Measurements from ENCODE around the gene SLC4A1AP. TPM values are rescaled to one million over a fixed set of nuclear protein-coding genes. Genes with fewer than 3 reads are reported as not detected.

The SLC4A1AP gene
- total and polyA plus RNA-seq, 2 of the 13 experiments (the other 11 are each of a cell fraction or from before 2014, with no cell fraction given): 15.3 to 44.6 TPM

GRCh38 chr2:27724905-27725701 is 61.4 kb downstream of the SLC4A1AP start (continued):
- TF ChIP-seq SETDB1 (CRISPR knock-in tag; IDR thresholded peaks at IDR 0.05; ENCODE audit: borderline replicate concordance): no peak
- TF ChIP-seq IRX3 (CRISPR knock-in tag; IDR thresholded peaks at IDR 0.05; ENCODE audit: borderline replicate concordance, low read depth): no peak
- TF ChIP-seq, protein P1, sequence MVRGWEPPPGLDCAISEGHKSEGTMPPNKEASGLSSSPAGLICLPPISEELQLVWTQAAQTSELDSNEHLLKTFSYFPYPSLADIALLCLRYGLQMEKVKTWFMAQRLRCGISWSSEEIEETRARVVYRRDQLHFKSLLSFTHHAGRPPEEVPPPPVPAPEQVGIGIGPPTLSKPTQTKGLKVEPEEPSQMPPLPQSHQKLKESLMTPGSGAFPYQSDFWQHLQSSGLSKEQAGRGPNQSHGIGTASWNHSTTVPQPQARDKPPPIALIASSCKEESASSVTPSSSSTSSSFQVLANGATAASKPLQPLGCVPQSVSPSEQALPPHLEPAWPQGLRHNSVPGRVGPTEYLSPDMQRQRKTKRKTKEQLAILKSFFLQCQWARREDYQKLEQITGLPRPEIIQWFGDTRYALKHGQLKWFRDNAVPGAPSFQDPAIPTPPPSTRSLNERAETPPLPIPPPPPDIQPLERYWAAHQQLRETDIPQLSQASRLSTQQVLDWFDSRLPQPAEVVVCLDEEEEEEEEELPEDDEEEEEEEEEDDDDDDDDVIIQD (CRISPR knock-in tag; IDR thresholded peaks at IDR 0.05; ENCODE audit: low read depth): peak; percentile 63; the same call in 1 of the 2 replicates
- peak; percentile 58; the same call in 1 of the 2 replicates for TF ChIP-seq MEF2D (CRISPR knock-in tag; IDR thresholded peaks at IDR 0.05)
- TF ChIP-seq SMARCC2 (IDR thresholded peaks at IDR 0.05): no peak
- TF ChIP-seq ZNF121 (CRISPR knock-in tag; IDR thresholded peaks at IDR 0.05): no peak
- TF ChIP-seq ZFP1 (CRISPR knock-in tag; IDR thresholded peaks at IDR 0.05): 0 out of 2 replicates have a peak, but pooled peaks have one; percentile 34
- TF ChIP-seq CCDC6 (CRISPR knock-in tag; IDR thresholded peaks at IDR 0.05): no peak
- TF ChIP-seq GATA4 (IDR thresholded peaks at IDR 0.05; ENCODE audit: borderline replicate concordance, low read depth): no peak
- TF ChIP-seq HMG20A (CRISPR knock-in tag; IDR thresholded peaks at IDR 0.05; ENCODE audit: borderline replicate concordance): peak; percentile 79; the same call in 1 of the 2 replicates
- TF ChIP-seq POLR2A (IDR thresholded peaks at IDR 0.05; ENCODE audit: insufficient read depth in 1 of 2, low read depth in 2 of 2, low read length in 2 of 2): peak in 1 of 2 experiments; percentile 42; a peak in 1 of 4 replicates
- TF ChIP-seq PPARG (CRISPR knock-in tag; conservative IDR thresholded peaks at IDR 0.05): peak; percentile 67; the same call in 1 of the 2 replicates
- TF ChIP-seq DR1 (CRISPR knock-in tag; IDR thresholded peaks at IDR 0.05): no peak
- peak; percentile 16; the same call in 1 of the 2 replicates for TF ChIP-seq ZMYM4 (CRISPR knock-in tag; IDR thresholded peaks at IDR 0.05)
- 0 out of 2 replicates have a peak, but pooled peaks have one; percentile 26 for TF ChIP-seq ETV6 (CRISPR knock-in tag; conservative IDR thresholded peaks at IDR 0.05)
- TF ChIP-seq, protein P2, sequence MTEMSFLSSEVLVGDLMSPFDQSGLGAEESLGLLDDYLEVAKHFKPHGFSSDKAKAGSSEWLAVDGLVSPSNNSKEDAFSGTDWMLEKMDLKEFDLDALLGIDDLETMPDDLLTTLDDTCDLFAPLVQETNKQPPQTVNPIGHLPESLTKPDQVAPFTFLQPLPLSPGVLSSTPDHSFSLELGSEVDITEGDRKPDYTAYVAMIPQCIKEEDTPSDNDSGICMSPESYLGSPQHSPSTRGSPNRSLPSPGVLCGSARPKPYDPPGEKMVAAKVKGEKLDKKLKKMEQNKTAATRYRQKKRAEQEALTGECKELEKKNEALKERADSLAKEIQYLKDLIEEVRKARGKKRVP (CRISPR knock-in tag; IDR thresholded peaks at IDR 0.05): peak in 1 of 2 experiments; percentile 55; a peak in 1 of 4 replicates
- TF ChIP-seq CEBPG (CRISPR knock-in tag; IDR thresholded peaks at IDR 0.05): peak; percentile 55
- peak; percentile 63; the same call in 1 of the 2 replicates for TF ChIP-seq ZNF317 (CRISPR knock-in tag; IDR thresholded peaks at IDR 0.05)
- TF ChIP-seq DPF2 (CRISPR knock-in tag; IDR thresholded peaks at IDR 0.05; ENCODE audit: borderline replicate concordance, low read depth): peak; percentile 83
- no peak; the same call in 1 of the 2 replicates for TF ChIP-seq NFIC (IDR thresholded peaks at IDR 0.05; ENCODE audit: low read length)
- TF ChIP-seq RELA (CRISPR knock-in tag; IDR thresholded peaks at IDR 0.05): peak; percentile 30; the same call in 1 of the 2 replicates
- no peak for TF ChIP-seq SALL2 (CRISPR knock-in tag; IDR thresholded peaks at IDR 0.05)
- TF ChIP-seq PAXIP1 (CRISPR knock-in tag; conservative IDR thresholded peaks at IDR 0.05): peak; percentile 87
- TF ChIP-seq ZNF607 (CRISPR knock-in tag; IDR thresholded peaks at IDR 0.05; ENCODE audit: borderline replicate concordance): 0 out of 2 replicates have a peak, but pooled peaks have one; percentile 26
- 0 out of 2 replicates have a peak, but pooled peaks have one; percentile 50 for TF ChIP-seq ZSCAN21 (CRISPR knock-in tag; IDR thresholded peaks at IDR 0.05; ENCODE audit: borderline replicate concordance)
- TF ChIP-seq SNRNP70 (IDR thresholded peaks at IDR 0.05; ENCODE audit: low read depth, low read length): no peak

All from HepG2 (cell line).